HEK293 (cell line): ENCODE measurements around the gene CORO2B.

Source experiments
- ZNF549 ChIP-seq: fragments of 450-650 bp; IDR thresholded peaks from 2 replicates; pipeline ENCODE4 v1.5.1; 2018; ENCODE audit warnings: missing biosample characterization, missing genetic modification characterization, mild to moderate bottlenecking, inconsistent platforms, moderate library complexity
- TF ChIP-seq, protein P1 (sequence below): fragments of 450-650 bp; formaldehyde crosslinking; IDR thresholded peaks from 2 replicates; pipeline ENCODE4 v1.5.1; 2016; ENCODE audit warnings: missing biosample characterization, missing genetic modification characterization
- TF ChIP-seq, protein P2 (sequence below): fragments of 450-650 bp; formaldehyde crosslinking; IDR thresholded peaks from 2 replicates; pipeline ENCODE4 v1.5.1; 2016; ENCODE audit warnings: missing biosample characterization, missing genetic modification characterization, low read depth
- TF ChIP-seq, protein P3 (sequence below): fragments of 450-650 bp; formaldehyde crosslinking; conservative IDR thresholded peaks from 2 replicates; pipeline ENCODE4 v1.5.1; 2016; ENCODE audit warnings: low read depth, missing biosample characterization, missing genetic modification characterization

DNA sequence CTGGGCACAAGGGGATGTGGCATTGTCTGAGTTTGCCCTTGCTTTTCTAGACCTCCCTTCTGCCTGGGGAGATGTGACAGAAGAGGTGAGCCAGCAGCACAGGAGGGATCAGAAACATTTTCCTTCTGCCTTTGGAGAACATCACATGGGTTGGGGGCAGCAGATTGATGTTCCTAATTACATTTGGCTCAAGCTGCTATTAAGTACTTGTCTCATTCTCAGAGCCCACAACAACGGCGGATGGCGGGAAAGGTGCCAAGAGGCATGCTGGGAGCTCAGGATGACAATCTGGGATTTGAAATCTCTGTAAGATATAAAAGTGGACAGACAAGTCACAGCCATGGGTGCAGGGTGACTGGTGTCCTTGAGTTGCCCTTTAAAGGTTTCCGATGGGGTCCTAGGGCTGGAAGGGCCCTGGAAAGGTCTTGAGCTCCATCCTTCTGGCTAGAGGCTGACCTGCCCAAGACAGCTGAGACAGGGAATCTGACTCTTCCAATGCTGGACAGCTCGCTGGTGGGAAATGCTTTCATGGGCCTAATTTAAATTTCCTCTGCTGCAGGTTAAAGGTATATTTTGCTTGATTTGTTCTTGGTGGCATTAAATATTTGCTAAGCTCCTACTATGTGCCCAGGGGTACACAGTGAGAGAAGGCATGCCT, 2.4 kb upstream of the CORO2B start:
- TF ChIP-seq, protein P1, sequence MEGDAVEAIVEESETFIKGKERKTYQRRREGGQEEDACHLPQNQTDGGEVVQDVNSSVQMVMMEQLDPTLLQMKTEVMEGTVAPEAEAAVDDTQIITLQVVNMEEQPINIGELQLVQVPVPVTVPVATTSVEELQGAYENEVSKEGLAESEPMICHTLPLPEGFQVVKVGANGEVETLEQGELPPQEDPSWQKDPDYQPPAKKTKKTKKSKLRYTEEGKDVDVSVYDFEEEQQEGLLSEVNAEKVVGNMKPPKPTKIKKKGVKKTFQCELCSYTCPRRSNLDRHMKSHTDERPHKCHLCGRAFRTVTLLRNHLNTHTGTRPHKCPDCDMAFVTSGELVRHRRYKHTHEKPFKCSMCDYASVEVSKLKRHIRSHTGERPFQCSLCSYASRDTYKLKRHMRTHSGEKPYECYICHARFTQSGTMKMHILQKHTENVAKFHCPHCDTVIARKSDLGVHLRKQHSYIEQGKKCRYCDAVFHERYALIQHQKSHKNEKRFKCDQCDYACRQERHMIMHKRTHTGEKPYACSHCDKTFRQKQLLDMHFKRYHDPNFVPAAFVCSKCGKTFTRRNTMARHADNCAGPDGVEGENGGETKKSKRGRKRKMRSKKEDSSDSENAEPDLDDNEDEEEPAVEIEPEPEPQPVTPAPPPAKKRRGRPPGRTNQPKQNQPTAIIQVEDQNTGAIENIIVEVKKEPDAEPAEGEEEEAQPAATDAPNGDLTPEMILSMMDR (tag by site-specific recombination), result no peak
- TF ChIP-seq ZNF549 (tag by site-specific recombination), result no peak
- TF ChIP-seq, protein P2, sequence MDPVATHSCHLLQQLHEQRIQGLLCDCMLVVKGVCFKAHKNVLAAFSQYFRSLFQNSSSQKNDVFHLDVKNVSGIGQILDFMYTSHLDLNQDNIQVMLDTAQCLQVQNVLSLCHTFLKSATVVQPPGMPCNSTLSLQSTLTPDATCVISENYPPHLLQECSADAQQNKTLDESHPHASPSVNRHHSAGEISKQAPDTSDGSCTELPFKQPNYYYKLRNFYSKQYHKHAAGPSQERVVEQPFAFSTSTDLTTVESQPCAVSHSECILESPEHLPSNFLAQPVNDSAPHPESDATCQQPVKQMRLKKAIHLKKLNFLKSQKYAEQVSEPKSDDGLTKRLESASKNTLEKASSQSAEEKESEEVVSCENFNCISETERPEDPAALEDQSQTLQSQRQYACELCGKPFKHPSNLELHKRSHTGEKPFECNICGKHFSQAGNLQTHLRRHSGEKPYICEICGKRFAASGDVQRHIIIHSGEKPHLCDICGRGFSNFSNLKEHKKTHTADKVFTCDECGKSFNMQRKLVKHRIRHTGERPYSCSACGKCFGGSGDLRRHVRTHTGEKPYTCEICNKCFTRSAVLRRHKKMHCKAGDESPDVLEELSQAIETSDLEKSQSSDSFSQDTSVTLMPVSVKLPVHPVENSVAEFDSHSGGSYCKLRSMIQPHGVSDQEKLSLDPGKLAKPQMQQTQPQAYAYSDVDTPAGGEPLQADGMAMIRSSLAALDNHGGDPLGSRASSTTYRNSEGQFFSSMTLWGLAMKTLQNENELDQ (tag by site-specific recombination), result no peak
- TF ChIP-seq, protein P3, sequence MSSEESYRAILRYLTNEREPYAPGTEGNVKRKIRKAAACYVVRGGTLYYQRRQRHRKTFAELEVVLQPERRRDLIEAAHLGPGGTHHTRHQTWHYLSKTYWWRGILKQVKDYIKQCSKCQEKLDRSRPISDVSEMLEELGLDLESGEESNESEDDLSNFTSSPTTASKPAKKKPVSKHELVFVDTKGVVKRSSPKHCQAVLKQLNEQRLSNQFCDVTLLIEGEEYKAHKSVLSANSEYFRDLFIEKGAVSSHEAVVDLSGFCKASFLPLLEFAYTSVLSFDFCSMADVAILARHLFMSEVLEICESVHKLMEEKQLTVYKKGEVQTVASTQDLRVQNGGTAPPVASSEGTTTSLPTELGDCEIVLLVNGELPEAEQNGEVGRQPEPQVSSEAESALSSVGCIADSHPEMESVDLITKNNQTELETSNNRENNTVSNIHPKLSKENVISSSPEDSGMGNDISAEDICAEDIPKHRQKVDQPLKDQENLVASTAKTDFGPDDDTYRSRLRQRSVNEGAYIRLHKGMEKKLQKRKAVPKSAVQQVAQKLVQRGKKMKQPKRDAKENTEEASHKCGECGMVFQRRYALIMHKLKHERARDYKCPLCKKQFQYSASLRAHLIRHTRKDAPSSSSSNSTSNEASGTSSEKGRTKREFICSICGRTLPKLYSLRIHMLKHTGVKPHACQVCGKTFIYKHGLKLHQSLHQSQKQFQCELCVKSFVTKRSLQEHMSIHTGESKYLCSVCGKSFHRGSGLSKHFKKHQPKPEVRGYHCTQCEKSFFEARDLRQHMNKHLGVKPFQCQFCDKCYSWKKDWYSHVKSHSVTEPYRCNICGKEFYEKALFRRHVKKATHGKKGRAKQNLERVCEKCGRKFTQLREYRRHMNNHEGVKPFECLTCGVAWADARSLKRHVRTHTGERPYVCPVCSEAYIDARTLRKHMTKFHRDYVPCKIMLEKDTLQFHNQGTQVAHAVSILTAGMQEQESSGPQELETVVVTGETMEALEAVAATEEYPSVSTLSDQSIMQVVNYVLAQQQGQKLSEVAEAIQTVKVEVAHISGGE (tag by site-specific recombination), result no peak
